ENCODE measurements around the gene ARSB. TPM values are rescaled to one million over a fixed set of nuclear protein-coding genes. Genes with fewer than 3 reads are reported as not detected.
A peak's percentile ranks its signal among the peaks of the same experiment; 100 is the strongest.

Gene ARSB
- total RNA-seq, 1 experiment from 2014 or later = 21.4 TPM

- DNase-seq = no peak
- H3K4me1 Mint-ChIP-seq (ENCODE audit: low read depth, unreplicated experiment) = peaks cover 27% of the 10 kb centered on the region
- H3K4me3 Mint-ChIP-seq (ENCODE audit: low read depth, unreplicated experiment) = no peak overlapping the region
- no peaks in the 10 kb centered on the region for H3K36me3 Mint-ChIP-seq (ENCODE audit: insufficient read depth, unreplicated experiment)
- BruUV-seq (replicated peaks) = no TSS peak
- CTCF ChIA-PET = no interaction called here
- H3K9me3 Mint-ChIP-seq (ENCODE audit: low read depth, unreplicated experiment) = peaks cover 8% of the 10 kb centered on the region
- intact Hi-C loops (cut with micrococcal nuclease; ENCODE audit: unreplicated experiment) = no loop called here
- no peaks in the 10 kb centered on the region for H3K27me3 Mint-ChIP-seq (ENCODE audit: unreplicated experiment)
- no peak for TF ChIP-seq CTCF (IDR thresholded peaks at IDR 0.05; ENCODE audit: unreplicated experiment)
- no peak overlapping the region for H3K27ac Mint-ChIP-seq (ENCODE audit: unreplicated experiment)
Measured at GRCh38 chr5:78799266-78800017, 185.7 kb downstream of the ARSB start.

DNA sequence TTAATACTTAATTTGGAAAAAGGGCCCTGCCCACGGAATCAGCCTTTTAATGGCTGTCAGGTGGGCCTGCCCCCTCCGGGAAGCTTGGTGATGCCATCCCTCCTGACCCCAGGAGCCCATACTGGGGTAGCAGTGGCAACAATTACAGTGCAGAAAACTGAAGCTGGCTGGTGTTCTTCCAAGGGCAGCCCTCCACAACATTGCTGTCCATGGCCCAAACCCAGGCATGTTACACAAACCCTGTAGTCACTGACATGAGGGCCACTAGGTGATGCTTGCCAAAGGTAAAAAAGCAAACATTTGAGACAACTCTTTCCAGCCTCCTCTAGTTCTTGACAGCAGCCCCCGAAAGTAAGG, 186.5 kb downstream of the ARSB start:
- TF ChIP-seq CTCF (IDR thresholded peaks at IDR 0.05; ENCODE audit: unreplicated experiment) = no peak
- no peak overlapping the region for H3K4me3 Mint-ChIP-seq (ENCODE audit: low read depth, unreplicated experiment)
- H3K4me1 Mint-ChIP-seq (ENCODE audit: low read depth, unreplicated experiment) = peaks cover 35% of the 10 kb centered on the region
- CTCF ChIA-PET = no interaction called here
- H3K27me3 Mint-ChIP-seq (ENCODE audit: unreplicated experiment) = no peaks in the 10 kb centered on the region
- H3K9me3 Mint-ChIP-seq (ENCODE audit: low read depth, unreplicated experiment) = peaks cover 8% of the 10 kb centered on the region
- intact Hi-C loops (cut with micrococcal nuclease; ENCODE audit: unreplicated experiment) = no loop called here
- H3K36me3 Mint-ChIP-seq (ENCODE audit: insufficient read depth, unreplicated experiment) = no peaks in the 10 kb centered on the region
- no TSS peak for BruUV-seq (replicated peaks)
- no peak for DNase-seq
- no peak overlapping the region for H3K27ac Mint-ChIP-seq (ENCODE audit: unreplicated experiment)

GRCh38 chr5:78797936-78798672, 187.0 kb downstream of the ARSB start:
- CTCF ChIA-PET = interaction anchor here (0.7 kb wide), 1 partner anchor 457 kb away, joined by 4 read pairs; no protein-coding TSS in a partner anchor
- Mint-ChIP-seq H3K4me3 (ENCODE audit: low read depth, unreplicated experiment) (no peak overlapping the region), H3K27ac (ENCODE audit: unreplicated experiment) (no peak overlapping the region), H3K27me3 (ENCODE audit: unreplicated experiment) (no peaks in the 10 kb centered on the region), H3K9me3 (ENCODE audit: low read depth, unreplicated experiment) (peaks cover 8% of the 10 kb centered on the region), H3K4me1 (ENCODE audit: low read depth, unreplicated experiment) (peaks cover 40% of the 10 kb centered on the region), H3K36me3 (ENCODE audit: insufficient read depth, unreplicated experiment) (no peaks in the 10 kb centered on the region)
- BruUV-seq (replicated peaks) = no TSS peak
- no peak for DNase-seq
- TF ChIP-seq CTCF (IDR thresholded peaks at IDR 0.05; ENCODE audit: unreplicated experiment) = no peak
- intact Hi-C loops (cut with micrococcal nuclease; ENCODE audit: unreplicated experiment) = no loop called here

DNA sequence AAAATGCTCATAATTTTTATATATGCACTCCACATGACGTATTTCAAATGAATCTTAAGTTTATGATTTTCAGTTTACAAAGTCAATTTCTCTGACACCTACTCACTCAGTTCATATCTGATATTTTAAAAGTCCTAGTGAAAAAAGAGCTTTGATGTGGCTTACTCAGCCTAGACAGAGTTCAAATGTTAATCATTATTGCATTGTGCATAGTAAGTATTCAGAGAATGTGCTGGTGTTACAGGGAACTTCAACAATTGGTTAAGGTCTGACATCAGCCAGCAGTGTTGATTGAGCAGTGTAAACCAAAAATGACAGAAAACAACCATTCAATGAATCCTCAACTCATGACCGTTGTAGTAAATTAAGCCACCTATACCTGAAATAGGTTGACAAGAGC, 189.4 kb downstream of the ARSB start:
- Mint-ChIP-seq H3K27me3 (ENCODE audit: unreplicated experiment) (no peaks in the 10 kb centered on the region), H3K9me3 (ENCODE audit: low read depth, unreplicated experiment) (peaks cover 3% of the 10 kb centered on the region), H3K4me1 (ENCODE audit: low read depth, unreplicated experiment) (peaks cover 49% of the 10 kb centered on the region), H3K4me3 (ENCODE audit: low read depth, unreplicated experiment) (no peak overlapping the region), H3K36me3 (ENCODE audit: insufficient read depth, unreplicated experiment) (no peaks in the 10 kb centered on the region), H3K27ac (ENCODE audit: unreplicated experiment) (no peak overlapping the region)
- CTCF ChIA-PET = interaction anchor here (0.7 to 1.5 kb wide), 5 partner anchors 11 to 148 kb away, joined by 3 to 5 read pairs (median 4); no protein-coding TSS in a partner anchor
- BruUV-seq (replicated peaks) = no TSS peak
- TF ChIP-seq CTCF (IDR thresholded peaks at IDR 0.05; ENCODE audit: unreplicated experiment) = no peak
- peak; percentile 27 for DNase-seq
- intact Hi-C loops (cut with micrococcal nuclease; ENCODE audit: unreplicated experiment) = no loop called here

Data from Calu3 (cell line).